Measurements from ENCODE around the gene SCAMP5. TPM values are rescaled to one million over a fixed set of nuclear protein-coding genes. Genes with fewer than 3 reads are reported as not detected.

Gene SCAMP5
- total RNA-seq, 4 donors from 2014 or later: 1.3 to 4.1 (median 2.6) TPM

DNA sequence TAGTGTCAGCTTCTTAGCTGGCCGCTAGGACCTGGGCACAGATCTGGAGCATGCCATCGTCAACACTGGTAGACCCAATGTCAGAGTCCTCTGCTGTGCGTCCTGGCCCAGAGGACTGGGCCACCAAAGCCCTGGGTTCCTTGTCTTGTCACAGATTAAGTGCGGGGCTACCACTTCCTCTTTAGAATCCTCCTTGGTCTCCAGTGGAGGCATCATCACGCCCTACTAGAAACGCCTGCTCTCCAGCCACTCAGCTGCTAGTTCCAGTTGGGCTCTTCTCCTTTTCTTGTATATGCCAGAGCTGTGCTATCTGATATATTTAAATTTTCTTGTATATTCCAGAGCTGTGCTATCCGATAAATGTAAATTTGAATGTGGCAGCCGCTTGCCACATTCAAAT lies 39.3 kb downstream of the SCAMP5 start:
- no peak for TF ChIP-seq CTCF (IDR thresholded peaks at IDR 0.05; ENCODE audit: low read depth)

DNA sequence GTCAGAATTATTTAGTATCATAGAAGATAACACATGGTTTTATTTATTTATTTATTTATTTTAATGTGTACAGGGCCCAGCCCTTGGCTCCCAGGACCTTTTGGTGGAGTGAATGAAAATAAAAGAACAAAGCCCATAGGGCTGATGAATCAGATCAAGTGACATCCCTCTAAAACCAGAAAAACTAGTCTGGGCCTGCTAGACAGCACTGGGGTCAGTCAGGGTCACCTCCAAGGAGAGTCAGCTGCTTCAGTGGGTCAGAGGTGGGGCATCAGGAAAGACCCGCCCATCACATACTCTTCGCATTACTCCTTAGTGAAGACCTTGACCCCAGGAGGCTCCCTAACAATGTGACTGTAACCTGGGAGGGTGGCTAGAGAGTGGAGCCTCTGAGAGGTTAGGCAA lies 40.9 kb downstream of the SCAMP5 start:
- TF ChIP-seq CTCF (IDR thresholded peaks at IDR 0.05; ENCODE audit: low read depth): no peak

- no peak for TF ChIP-seq CTCF (IDR thresholded peaks at IDR 0.05; ENCODE audit: low read depth)
These were observed 42.3 kb downstream of the SCAMP5 start for GRCh38 chr15:75037685-75038084.

DNA sequence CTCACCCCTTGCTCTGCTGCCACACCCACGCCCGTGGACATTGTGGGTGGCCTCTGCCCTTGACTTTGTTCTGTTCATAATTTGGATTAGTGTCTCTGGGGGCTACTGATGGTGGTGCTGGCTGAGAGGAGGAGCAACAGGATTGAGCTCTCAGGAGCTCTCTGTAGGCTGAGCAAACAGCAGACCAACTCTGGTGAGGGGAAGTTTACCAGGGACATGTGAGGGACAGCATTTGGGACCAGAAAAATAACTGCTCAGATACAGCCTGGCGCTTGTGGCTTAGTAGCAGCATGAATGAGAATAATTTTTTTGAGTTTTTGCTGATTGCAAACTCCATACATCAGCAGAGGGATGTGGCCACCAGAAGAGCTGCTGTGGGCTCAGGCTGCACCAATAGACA lies 42.9 kb downstream of the SCAMP5 start:
- TF ChIP-seq CTCF (IDR thresholded peaks at IDR 0.05; ENCODE audit: low read depth): no peak

DNA sequence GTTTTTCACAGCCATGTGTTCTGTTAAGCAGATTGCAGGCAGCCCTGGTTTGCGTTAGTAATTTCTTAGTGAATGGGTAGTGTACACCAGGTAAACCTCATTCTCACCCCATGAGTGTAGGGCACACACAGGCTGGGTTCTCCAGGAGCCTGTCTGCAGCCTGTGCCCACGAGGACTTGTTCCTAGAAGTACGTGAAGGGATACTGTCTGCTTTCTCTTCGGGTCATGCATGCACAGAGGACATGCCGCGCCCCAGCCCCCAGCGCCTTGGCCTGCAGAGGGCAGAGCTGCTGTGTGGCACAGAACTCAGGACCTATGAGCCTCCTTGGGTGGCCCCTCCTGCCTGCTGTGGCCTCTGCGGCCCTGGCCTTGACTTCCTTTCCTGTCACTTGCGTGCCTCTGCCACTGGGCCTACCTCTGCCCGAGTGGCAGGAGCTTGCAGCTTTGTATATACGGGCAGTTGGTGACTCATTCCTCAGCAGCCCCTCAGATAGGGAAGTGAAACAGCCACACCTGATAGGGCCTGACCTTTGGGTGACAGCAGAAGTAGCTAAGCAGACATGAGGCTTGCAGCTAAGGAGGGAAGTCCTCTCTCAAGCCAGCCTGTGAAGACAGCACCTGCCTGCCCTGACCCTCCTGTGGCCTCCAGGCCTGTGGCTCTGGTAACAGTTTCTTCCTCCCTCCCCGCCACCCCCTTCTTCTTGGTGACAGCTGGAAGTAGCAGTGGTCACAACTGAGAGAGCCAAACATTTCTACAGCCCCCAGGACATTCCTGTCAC lies 47.6 kb downstream of the SCAMP5 start:
- TF ChIP-seq CTCF (IDR thresholded peaks at IDR 0.05; ENCODE audit: low read depth): no peak

GRCh38 chr15:75043509-75044257 lies 48.3 kb downstream of the SCAMP5 start:
- TF ChIP-seq CTCF (IDR thresholded peaks at IDR 0.05; ENCODE audit: low read depth): no peak

- no peak for TF ChIP-seq CTCF (IDR thresholded peaks at IDR 0.05; ENCODE audit: low read depth)
These were observed 49.0 kb downstream of the SCAMP5 start for GRCh38 chr15:75044258-75044878.

Data from subcutaneous adipose tissue (tissue), 4 donors.